Activated CD4-positive, alpha-beta T cell treated with anti-CD3 and anti-CD28 coated beads, Interleukin-2, amount 50 U/mL, for 48 hours (primary cell): ENCODE data around the gene MAST4.

Experiments
- DNase-seq, 2 experiments: peaks; one replicate each; pipeline ENCODE4 v3.0.0-alpha.2; 2020

Gene MAST4

GRCh38 chr5:67058998-67059743 lies 463.0 kb downstream of the MAST4 start:
- no peak for DNase-seq

GRCh38 chr5:67059744-67060490 lies 463.7 kb downstream of the MAST4 start:
- DNase-seq, result no peak

- DNase-seq, result no peak
Measured at GRCh38 chr5:67061511-67061910, 465.3 kb downstream of the MAST4 start.

GRCh38 chr5:67063055-67063454 lies 466.9 kb downstream of the MAST4 start:
- DNase-seq, result no peak

GRCh38 chr5:67063791-67064190 lies 467.6 kb downstream of the MAST4 start:
- no peak for DNase-seq

- DNase-seq, result peak; percentile 39 to 44
Measured at GRCh38 chr5:67065237-67065636, 469.0 kb downstream of the MAST4 start.

- DNase-seq, result no peak
Measured at GRCh38 chr5:67065696-67066095, 469.5 kb downstream of the MAST4 start.

- no peak for DNase-seq
Measured at GRCh38 chr5:67066815-67067214, 470.6 kb downstream of the MAST4 start.

- no peak for DNase-seq
Measured at GRCh38 chr5:67073045-67073680, 477.0 kb downstream of the MAST4 start.

- DNase-seq, result no peak
Measured at GRCh38 chr5:67077296-67077695, 481.1 kb downstream of the MAST4 start.

GRCh38 chr5:67081261-67081660 lies 485.1 kb downstream of the MAST4 start:
- DNase-seq, result no peak

GRCh38 chr5:67082941-67083340 lies 486.7 kb downstream of the MAST4 start:
- DNase-seq, result no peak

GRCh38 chr5:67085616-67086015 lies 489.4 kb downstream of the MAST4 start:
- DNase-seq, result no peak

GRCh38 chr5:67089200-67089725 lies 493.1 kb downstream of the MAST4 start:
- no peak for DNase-seq

GRCh38 chr5:67090040-67090439 lies 493.8 kb downstream of the MAST4 start:
- no peak for DNase-seq

- DNase-seq, result no peak
Measured at GRCh38 chr5:67090593-67090992, 494.4 kb downstream of the MAST4 start.

- no peak for DNase-seq
Measured at GRCh38 chr5:67092535-67092934, 496.3 kb downstream of the MAST4 start.

- DNase-seq, result no peak
Measured at GRCh38 chr5:67093279-67093678, 497.1 kb downstream of the MAST4 start.

- no peak for DNase-seq
Measured at GRCh38 chr5:67094476-67095300, 498.5 kb downstream of the MAST4 start.

GRCh38 chr5:67095346-67096171 lies 499.4 kb downstream of the MAST4 start:
- no peak for DNase-seq

- no peak for DNase-seq
Measured at GRCh38 chr5:67098656-67099055, 502.5 kb downstream of the MAST4 start.

GRCh38 chr5:67100301-67100700 lies 504.1 kb downstream of the MAST4 start:
- DNase-seq, result peak; percentile 34 to 53
